Common myeloid progenitor, CD34-positive (primary cell): ENCODE measurements around the gene DNAJC13.
A peak's percentile ranks its signal among the peaks of the same experiment; 100 is the strongest.

ENCODE experiments used
- CTCF ChIA-PET: fragments of 350-600 bp; sonication (Branson Sonifier 250); formaldehyde crosslinking; loops from one replicate; lab custom pipeline; 2021; ENCODE audit warnings: antibody characterized with exemption; lab: Charles Lee
- POLR2A ChIA-PET: fragments of 350-600 bp; sonication (Branson Sonifier 250); formaldehyde crosslinking; loops from one replicate; lab custom pipeline; 2021; ENCODE audit warnings: antibody characterized with exemption; lab: Charles Lee
- DNase-seq, 3 donors: peaks; one replicate each; pipeline versions ENCODE4 v3.0.0 to v3.0.0-alpha.2; 2013
- H3K27ac ChIP-seq, 2 experiments: 1 replicate in 1 of 2; 2 replicates in 1 of 2; pipeline ENCODE4 v1.7.0; 2013; ENCODE audit warnings: inconsistent platforms in 2 of 2, low read length in 2 of 2, mild to moderate bottlenecking in 2 of 2, low read depth in 1 of 2, moderate library complexity in 1 of 2; ENCODE audit not compliant: severe bottlenecking in 2 of 2, insufficient read depth in 1 of 2, poor library complexity in 1 of 2
- H3K27me3 ChIP-seq, 5 experiments: replicated peaks in 2 of 5; 1 replicate in 3 of 5; 2 replicates in 2 of 5; pipeline versions ENCODE4 v1.6.1 to v1.7.0; 2013; ENCODE audit warnings: low read length in 4 of 5, mild to moderate bottlenecking in 2 of 5, moderate library complexity in 2 of 5, inconsistent platforms in 1 of 5; ENCODE audit not compliant: insufficient read depth in 5 of 5, control insufficient read depth in 4 of 5
- H3K36me3 ChIP-seq, 4 experiments: 1 replicate in 2 of 4; 2 replicates in 2 of 4; pipeline versions ENCODE4 v1.6.1 to v1.7.0; 2013; ENCODE audit warnings: low read length in 3 of 4, control low read depth in 1 of 4, mild to moderate bottlenecking in 1 of 4; ENCODE audit not compliant: control insufficient read depth in 4 of 4, insufficient read depth in 4 of 4
- H3K4me1 ChIP-seq, 4 experiments: 1 replicate in 3 of 4; 2 replicates in 1 of 4; pipeline versions ENCODE4 v1.6.1 to v1.7.1; 2013; ENCODE audit warnings: low read length in 3 of 4, mild to moderate bottlenecking in 3 of 4, control low read depth in 1 of 4, inconsistent platforms in 1 of 4, moderate library complexity in 1 of 4; ENCODE audit not compliant: control insufficient read depth in 4 of 4, insufficient read depth in 4 of 4; ENCODE audit errors: control extremely low read depth in 1 of 4
- H3K4me3 ChIP-seq, 7 experiments: 1 replicate in 4 of 7; 2 replicates in 3 of 7; pipeline versions ENCODE4 v1.5.1 to v1.7.0; 2013; ENCODE audit warnings: mild to moderate bottlenecking in 7 of 7, low read length in 6 of 7, moderate library complexity in 6 of 7, inconsistent platforms in 2 of 7, low read depth in 2 of 7, control low read depth in 1 of 7; ENCODE audit not compliant: insufficient read depth in 4 of 7, control insufficient read depth in 1 of 7; ENCODE audit errors: extremely low read depth in 1 of 7
- H3K9me3 ChIP-seq, 5 experiments: 1 replicate in 4 of 5; 2 replicates in 1 of 5; pipeline versions ENCODE4 v1.6.1 to v1.7.1; 2013; ENCODE audit warnings: low read length in 4 of 5, mild to moderate bottlenecking in 2 of 5, inconsistent platforms in 1 of 5, low read depth in 1 of 5, moderate library complexity in 1 of 5; ENCODE audit not compliant: control insufficient read depth in 4 of 5, insufficient read depth in 2 of 5; ENCODE audit errors: control extremely low read depth in 1 of 5
- WGBS: methylation state at CpG from one replicate; pipeline ENCODE4 v1.1.5; 2013; ENCODE audit not compliant: insufficient coverage; 5-methylcytosine and 5-hydroxymethylcytosine counted together

The DNAJC13 gene

GRCh38 chr3:132418916-132419315 lies 1.6 kb downstream of the DNAJC13 start:
- peak in 1 of 3 donors; percentile 11 for DNase-seq
- ChIA-PET POLR2A (no interaction called here), CTCF (no interaction called here)
- peak overlapping the region; percentile 84 to 93 for H3K27ac ChIP-seq
- H3K9me3 ChIP-seq, result no peaks in the 10 kb centered on the region
- H3K4me3 ChIP-seq, result peak overlapping the region in 6 of 7 experiments; percentile 98 to 100 (median 100)
- H3K4me1 ChIP-seq, result peaks cover 0 to 21% (median 19%) of the 10 kb centered on the region in 4 experiments
- no peaks in the 10 kb centered on the region for H3K27me3 ChIP-seq
- peaks cover 2 to 11% (median 5%) of the 10 kb centered on the region in 4 experiments for H3K36me3 ChIP-seq
- no CpG with 5 or more reads among the region's 4 CpGs for WGBS

GRCh38 chr3:132421832-132422231 lies 4.5 kb downstream of the DNAJC13 start:
- no peaks in the 10 kb centered on the region for H3K9me3 ChIP-seq
- CTCF ChIA-PET, result interaction anchor here (1.0 to 2.6 kb wide), 2 partner anchors 12 to 13 kb away, joined by 3 to 6 read pairs; no protein-coding TSS in a partner anchor
- peaks cover 2 to 12% (median 8%) of the 10 kb centered on the region in 4 experiments for H3K36me3 ChIP-seq
- peaks cover 0 to 18% (median 17%) of the 10 kb centered on the region in 4 experiments for H3K4me1 ChIP-seq
- 100% methylated on average over 1 of the region's 4 CpGs for WGBS
- no peak overlapping the region for H3K27ac ChIP-seq
- DNase-seq, result no peak
- H3K4me3 ChIP-seq, result no peak overlapping the region
- POLR2A ChIA-PET, result no interaction called here
- no peaks in the 10 kb centered on the region for H3K27me3 ChIP-seq

GRCh38 chr3:132422531-132422930 lies 5.2 kb downstream of the DNAJC13 start:
- Histone ChIP-seq H3K27ac (no peak overlapping the region), H3K36me3 (peaks cover 2 to 12% (median 8%) of the 10 kb centered on the region in 4 experiments), H3K4me3 (no peak overlapping the region), H3K27me3 (no peaks in the 10 kb centered on the region), H3K9me3 (no peaks in the 10 kb centered on the region), H3K4me1 (peaks cover 0 to 18% (median 16%) of the 10 kb centered on the region in 4 experiments)
- no peak for DNase-seq
- CTCF ChIA-PET, result interaction anchor here (1.0 to 2.6 kb wide), 3 partner anchors 11 to 20 kb away, joined by 3 to 6 read pairs (median 3); no protein-coding TSS in a partner anchor
- 100% methylated on average over 1 of the region's 1 CpG for WGBS
- POLR2A ChIA-PET, result no interaction called here

- H3K4me3 ChIP-seq, result no peak overlapping the region
- ChIA-PET CTCF (interaction anchor here (1.2 kb wide), 1 partner anchor 10 kb away, joined by 4 read pairs; no protein-coding TSS in a partner anchor), POLR2A (no interaction called here)
- no peaks in the 10 kb centered on the region for H3K27me3 ChIP-seq
- peaks cover 0 to 5% (median under 1%) of the 10 kb centered on the region in 4 experiments for H3K36me3 ChIP-seq
- H3K4me1 ChIP-seq, result peaks cover 4 to 30% (median 13%) of the 10 kb centered on the region in 4 experiments
- WGBS, result 0% methylated on average over 1 of the region's 2 CpGs
- peak; percentile 66 to 94 (median 85) for DNase-seq
- peak overlapping the region in 1 of 2 experiments; percentile 30 for H3K27ac ChIP-seq
- no peaks in the 10 kb centered on the region for H3K9me3 ChIP-seq
Measured at GRCh38 chr3:132432639-132433038, 15.3 kb downstream of the DNAJC13 start.

GRCh38 chr3:132433121-132433520 lies 15.8 kb downstream of the DNAJC13 start:
- Histone ChIP-seq H3K27ac (no peak overlapping the region), H3K4me3 (no peak overlapping the region)

GRCh38 chr3:132435224-132435910 lies 18.1 kb downstream of the DNAJC13 start:
- ChIA-PET CTCF (interaction anchor here (0.8 to 1.0 kb wide), 2 partner anchors 12 to 13 kb away, joined by 3 to 6 read pairs; no protein-coding TSS in a partner anchor), POLR2A (no interaction called here)
- H3K27me3 ChIP-seq, result no peaks in the 10 kb centered on the region
- H3K36me3 ChIP-seq, result peaks cover 0 to 8% (median 0%) of the 10 kb centered on the region in 4 experiments
- H3K9me3 ChIP-seq, result no peaks in the 10 kb centered on the region
- WGBS, result no CpG with 5 or more reads among the region's 3 CpGs
- peak in 1 of 3 donors; percentile 29 for DNase-seq
- H3K4me1 ChIP-seq, result peaks cover 16 to 47% (median 30%) of the 10 kb centered on the region in 4 experiments
- no peak overlapping the region for H3K27ac ChIP-seq
- no peak overlapping the region for H3K4me3 ChIP-seq

More at GRCh38 chr3:132433121-132433520, 15.8 kb downstream of the DNAJC13 start:
- peaks cover 5 to 31% (median 13%) of the 10 kb centered on the region in 4 experiments for H3K4me1 ChIP-seq
- POLR2A ChIA-PET, result no interaction called here
- H3K36me3 ChIP-seq, result peaks cover 0 to 5% (median under 1%) of the 10 kb centered on the region in 4 experiments
- 100% methylated on average over 2 of the region's 3 CpGs for WGBS
- peak in 1 of 3 donors; percentile 48 for DNase-seq
- CTCF ChIA-PET, result interaction anchor here (1.2 kb wide), 1 partner anchor 9 kb away, joined by 4 read pairs; no protein-coding TSS in a partner anchor
- H3K9me3 ChIP-seq, result no peaks in the 10 kb centered on the region
- H3K27me3 ChIP-seq, result no peaks in the 10 kb centered on the region
